Measurements from ENCODE around the gene RNF141. TPM values are rescaled to one million over a fixed set of nuclear protein-coding genes. Genes with fewer than 3 reads are reported as not detected.

RNF141 gene
- total and polyA plus RNA-seq, 2 donors: 20.0 to 20.4 TPM

GRCh38 chr11:10550503-10551289 lies 9.7 kb upstream of the RNF141 start:
- no peaks in the 10 kb centered on the region for H3K27me3 ChIP-seq (ENCODE audit: control insufficient read depth in 2 of 2, insufficient read depth in 1 of 2, low read length in 1 of 2)
- no peak overlapping the region for H3K27ac ChIP-seq (ENCODE audit: low read depth in 1 of 2, low read length in 1 of 2)
- H3K36me3 ChIP-seq (ENCODE audit: control insufficient read depth in 2 of 2, insufficient read depth in 2 of 2, low read length in 1 of 2): no peaks in the 10 kb centered on the region
- DNase-seq (ENCODE audit: low read depth in 6 of 9, low spot score in 9 of 9): no peak
- H3K4me1 ChIP-seq (ENCODE audit: control insufficient read depth in 2 of 2, insufficient read depth in 2 of 2, low read length in 2 of 2): no peaks in the 10 kb centered on the region
- H3K9me3 ChIP-seq (ENCODE audit: control insufficient read depth in 2 of 2, insufficient read depth in 1 of 2, low read length in 1 of 2): no peaks in the 10 kb centered on the region
- 98% methylated on average over 3 of the region's 3 CpGs for WGBS
- H3K4me3 ChIP-seq (ENCODE audit: low read length in 2 of 2): no peak overlapping the region

GRCh38 chr11:10544491-10545465 lies 3.8 kb upstream of the RNF141 start:
- H3K9me3 ChIP-seq (ENCODE audit: control insufficient read depth in 2 of 2, insufficient read depth in 1 of 2, low read length in 1 of 2): peaks cover 7 to 17% of the 10 kb centered on the region in 2 donors
- WGBS: 71% methylated on average over 7 of the region's 7 CpGs
- no peak overlapping the region for H3K27ac ChIP-seq (ENCODE audit: low read depth in 1 of 2, low read length in 1 of 2)
- H3K4me1 ChIP-seq (ENCODE audit: control insufficient read depth in 2 of 2, insufficient read depth in 2 of 2, low read length in 2 of 2): peaks cover 8 to 14% of the 10 kb centered on the region in 2 donors
- DNase-seq (ENCODE audit: low read depth in 6 of 9, low spot score in 9 of 9): no peak
- no peak overlapping the region for H3K4me3 ChIP-seq (ENCODE audit: low read length in 2 of 2)
- H3K36me3 ChIP-seq (ENCODE audit: control insufficient read depth in 2 of 2, insufficient read depth in 2 of 2, low read length in 1 of 2): no peaks in the 10 kb centered on the region
- H3K27me3 ChIP-seq (ENCODE audit: control insufficient read depth in 2 of 2, insufficient read depth in 1 of 2, low read length in 1 of 2): no peaks in the 10 kb centered on the region

GRCh38 chr11:10543782-10544181 lies 2.8 kb upstream of the RNF141 start:
- Histone ChIP-seq H3K4me3 (ENCODE audit: low read length in 2 of 2) (no peak overlapping the region), H3K36me3 (ENCODE audit: control insufficient read depth in 2 of 2, insufficient read depth in 2 of 2, low read length in 1 of 2) (no peaks in the 10 kb centered on the region), H3K9me3 (ENCODE audit: control insufficient read depth in 2 of 2, insufficient read depth in 1 of 2, low read length in 1 of 2) (peaks cover 7 to 17% of the 10 kb centered on the region in 2 donors), H3K27ac (ENCODE audit: low read depth in 1 of 2, low read length in 1 of 2) (no peak overlapping the region), H3K4me1 (ENCODE audit: control insufficient read depth in 2 of 2, insufficient read depth in 2 of 2, low read length in 2 of 2) (peaks cover 8 to 15% of the 10 kb centered on the region in 2 donors), H3K27me3 (ENCODE audit: control insufficient read depth in 2 of 2, insufficient read depth in 1 of 2, low read length in 1 of 2) (no peaks in the 10 kb centered on the region)
- 97% methylated on average over 14 of the region's 14 CpGs for WGBS
- DNase-seq (ENCODE audit: low read depth in 6 of 9, low spot score in 9 of 9): no peak

GRCh38 chr11:10542776-10543175 lies 1.8 kb upstream of the RNF141 start:
- peaks cover 8 to 15% of the 10 kb centered on the region in 2 donors for H3K4me1 ChIP-seq (ENCODE audit: control insufficient read depth in 2 of 2, insufficient read depth in 2 of 2, low read length in 2 of 2)
- H3K9me3 ChIP-seq (ENCODE audit: control insufficient read depth in 2 of 2, insufficient read depth in 1 of 2, low read length in 1 of 2): peaks cover 7 to 17% of the 10 kb centered on the region in 2 donors
- H3K27me3 ChIP-seq (ENCODE audit: control insufficient read depth in 2 of 2, insufficient read depth in 1 of 2, low read length in 1 of 2): no peaks in the 10 kb centered on the region
- no peak overlapping the region for H3K4me3 ChIP-seq (ENCODE audit: low read length in 2 of 2)
- 93% methylated on average over 3 of the region's 3 CpGs for WGBS
- DNase-seq (ENCODE audit: low read depth in 6 of 9, low spot score in 9 of 9): no peak
- no peak overlapping the region for H3K27ac ChIP-seq (ENCODE audit: low read depth in 1 of 2, low read length in 1 of 2)
- H3K36me3 ChIP-seq (ENCODE audit: control insufficient read depth in 2 of 2, insufficient read depth in 2 of 2, low read length in 1 of 2): no peaks in the 10 kb centered on the region

- Histone ChIP-seq H3K36me3 (ENCODE audit: control insufficient read depth in 2 of 2, insufficient read depth in 2 of 2, low read length in 1 of 2) (no peaks in the 10 kb centered on the region), H3K27ac (ENCODE audit: low read depth in 1 of 2, low read length in 1 of 2) (no peak overlapping the region), H3K27me3 (ENCODE audit: control insufficient read depth in 2 of 2, insufficient read depth in 1 of 2, low read length in 1 of 2) (no peaks in the 10 kb centered on the region), H3K4me1 (ENCODE audit: control insufficient read depth in 2 of 2, insufficient read depth in 2 of 2, low read length in 2 of 2) (peaks cover 11 to 15% of the 10 kb centered on the region in 2 donors), H3K9me3 (ENCODE audit: control insufficient read depth in 2 of 2, insufficient read depth in 1 of 2, low read length in 1 of 2) (peaks cover 7 to 17% of the 10 kb centered on the region in 2 donors), H3K4me3 (ENCODE audit: low read length in 2 of 2) (peak overlapping the region; percentile 68 to 74)
- DNase-seq (ENCODE audit: low read depth in 6 of 9, low spot score in 9 of 9): no peak
- 84% methylated on average over 5 of the region's 5 CpGs for WGBS
These were observed 559 bp upstream of the RNF141 start for GRCh38 chr11:10541561-10541930.

- under 1% methylated on average over 25 of the region's 25 CpGs for WGBS
- peak in 1 of 9 donors; percentile 42 for DNase-seq (ENCODE audit: low read depth in 6 of 9, low spot score in 9 of 9)
These were observed 457 bp downstream of the RNF141 start for GRCh38 chr11:10540546-10540914.

GRCh38 chr11:10539339-10539738 lies 1.6 kb downstream of the RNF141 start:
- Histone ChIP-seq H3K27me3 (ENCODE audit: control insufficient read depth in 2 of 2, insufficient read depth in 1 of 2, low read length in 1 of 2) (no peaks in the 10 kb centered on the region), H3K4me3 (ENCODE audit: low read length in 2 of 2) (no peak overlapping the region), H3K36me3 (ENCODE audit: control insufficient read depth in 2 of 2, insufficient read depth in 2 of 2, low read length in 1 of 2) (no peaks in the 10 kb centered on the region), H3K27ac (ENCODE audit: low read depth in 1 of 2, low read length in 1 of 2) (no peak overlapping the region), H3K9me3 (ENCODE audit: control insufficient read depth in 2 of 2, insufficient read depth in 1 of 2, low read length in 1 of 2) (peaks cover 4 to 8% of the 10 kb centered on the region in 2 donors), H3K4me1 (ENCODE audit: control insufficient read depth in 2 of 2, insufficient read depth in 2 of 2, low read length in 2 of 2) (peaks cover 20% of the 10 kb centered on the region in 2 donors)
- DNase-seq (ENCODE audit: low read depth in 6 of 9, low spot score in 9 of 9): no peak

More at GRCh38 chr11:10540546-10540914, 457 bp downstream of the RNF141 start:
- Histone ChIP-seq H3K27ac (ENCODE audit: low read depth in 1 of 2, low read length in 1 of 2) (peak overlapping the region in 1 of 2 donors; percentile 64), H3K4me1 (ENCODE audit: control insufficient read depth in 2 of 2, insufficient read depth in 2 of 2, low read length in 2 of 2) (peaks cover 20 to 23% of the 10 kb centered on the region in 2 donors), H3K9me3 (ENCODE audit: control insufficient read depth in 2 of 2, insufficient read depth in 1 of 2, low read length in 1 of 2) (peaks cover 7 to 17% of the 10 kb centered on the region in 2 donors), H3K27me3 (ENCODE audit: control insufficient read depth in 2 of 2, insufficient read depth in 1 of 2, low read length in 1 of 2) (no peaks in the 10 kb centered on the region), H3K4me3 (ENCODE audit: low read length in 2 of 2) (peak overlapping the region; percentile 68 to 74), H3K36me3 (ENCODE audit: control insufficient read depth in 2 of 2, insufficient read depth in 2 of 2, low read length in 1 of 2) (no peaks in the 10 kb centered on the region)

- DNase-seq (ENCODE audit: low read depth in 6 of 9, low spot score in 9 of 9): no peak
- peaks cover 0 to under 1% of the 10 kb centered on the region in 2 donors for H3K36me3 ChIP-seq (ENCODE audit: control insufficient read depth in 2 of 2, insufficient read depth in 2 of 2, low read length in 1 of 2)
- H3K27ac ChIP-seq (ENCODE audit: low read depth in 1 of 2, low read length in 1 of 2): no peak overlapping the region
- no peak overlapping the region for H3K4me3 ChIP-seq (ENCODE audit: low read length in 2 of 2)
- WGBS: 95% methylated on average over 1 of the region's 1 CpG
- no peaks in the 10 kb centered on the region for H3K27me3 ChIP-seq (ENCODE audit: control insufficient read depth in 2 of 2, insufficient read depth in 1 of 2, low read length in 1 of 2)
- peaks cover 20% of the 10 kb centered on the region in 2 donors for H3K4me1 ChIP-seq (ENCODE audit: control insufficient read depth in 2 of 2, insufficient read depth in 2 of 2, low read length in 2 of 2)
- peaks cover 2 to 4% of the 10 kb centered on the region in 2 donors for H3K9me3 ChIP-seq (ENCODE audit: control insufficient read depth in 2 of 2, insufficient read depth in 1 of 2, low read length in 1 of 2)
These were observed 2.1 kb downstream of the RNF141 start for GRCh38 chr11:10538924-10539323.

GRCh38 chr11:10537600-10537999 lies 3.4 kb downstream of the RNF141 start:
- Histone ChIP-seq H3K4me1 (ENCODE audit: control insufficient read depth in 2 of 2, insufficient read depth in 2 of 2, low read length in 2 of 2) (peaks cover 20% of the 10 kb centered on the region in 2 donors), H3K9me3 (ENCODE audit: control insufficient read depth in 2 of 2, insufficient read depth in 1 of 2, low read length in 1 of 2) (no peaks in the 10 kb centered on the region), H3K27me3 (ENCODE audit: control insufficient read depth in 2 of 2, insufficient read depth in 1 of 2, low read length in 1 of 2) (no peaks in the 10 kb centered on the region), H3K27ac (ENCODE audit: low read depth in 1 of 2, low read length in 1 of 2) (no peak overlapping the region), H3K4me3 (ENCODE audit: low read length in 2 of 2) (no peak overlapping the region), H3K36me3 (ENCODE audit: control insufficient read depth in 2 of 2, insufficient read depth in 2 of 2, low read length in 1 of 2) (peaks cover 3 to 9% of the 10 kb centered on the region in 2 donors)
- DNase-seq (ENCODE audit: low read depth in 6 of 9, low spot score in 9 of 9): no peak
